Activated naive CD4-positive, alpha-beta T cell (primary cell): ENCODE measurements around the gene TRPM5.
A peak's percentile ranks its signal among the peaks of the same experiment; 100 is the strongest.

Experiments
- DNase-seq, 4 experiments: peaks; one replicate each; lab custom pipeline; 2025; lab: John Stamatoyannopoulos, UW

The TRPM5 gene

GRCh38 chr11:2420502-2421225 lies 23.6 kb downstream of the TRPM5 start:
- peak; percentile 32 to 73 (median 50) for DNase-seq

DNA sequence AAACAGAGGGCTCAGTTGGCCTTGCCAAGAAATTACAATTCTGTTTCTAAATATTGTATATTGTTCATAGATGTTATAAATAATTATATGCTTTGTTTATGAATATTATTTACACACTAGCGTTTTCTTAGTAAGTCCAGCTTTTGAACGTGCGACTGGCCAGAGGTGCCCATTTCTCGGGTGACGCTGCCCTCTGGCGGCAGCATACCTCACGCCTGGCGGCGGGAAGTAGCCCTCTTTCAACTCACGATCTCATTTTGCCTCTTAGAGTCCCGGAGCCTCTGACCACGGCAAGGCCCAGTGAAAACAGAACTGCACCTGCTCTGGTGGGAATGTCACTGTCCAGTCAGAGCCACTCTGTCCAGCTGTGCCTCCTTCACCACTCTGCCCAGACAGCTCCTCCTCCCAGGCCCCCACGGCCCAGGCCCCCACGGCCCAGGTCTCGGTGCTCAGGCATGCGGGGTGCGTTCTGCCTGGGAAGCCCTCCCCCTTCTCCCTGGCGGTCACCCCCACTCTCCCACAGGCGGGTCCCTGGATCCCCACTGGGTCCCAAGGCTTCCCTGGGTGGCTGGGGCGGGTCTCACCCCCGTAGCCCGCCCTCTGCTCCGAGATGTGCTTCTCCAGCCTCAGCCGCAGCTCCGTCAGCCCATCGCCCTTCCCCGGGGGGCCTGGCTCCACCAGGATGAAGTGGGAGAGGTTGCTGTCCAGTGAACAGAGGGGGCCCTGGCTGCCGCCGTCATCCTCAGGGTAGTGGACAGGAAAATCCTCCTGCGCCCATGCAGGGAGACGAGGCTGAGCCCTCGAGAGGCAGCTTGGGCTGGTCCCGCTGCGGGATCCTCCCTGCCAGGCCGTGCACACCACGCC lies 24.4 kb downstream of the TRPM5 start:
- peak in 2 of 4 experiments; percentile 35 to 41 for DNase-seq

DNA sequence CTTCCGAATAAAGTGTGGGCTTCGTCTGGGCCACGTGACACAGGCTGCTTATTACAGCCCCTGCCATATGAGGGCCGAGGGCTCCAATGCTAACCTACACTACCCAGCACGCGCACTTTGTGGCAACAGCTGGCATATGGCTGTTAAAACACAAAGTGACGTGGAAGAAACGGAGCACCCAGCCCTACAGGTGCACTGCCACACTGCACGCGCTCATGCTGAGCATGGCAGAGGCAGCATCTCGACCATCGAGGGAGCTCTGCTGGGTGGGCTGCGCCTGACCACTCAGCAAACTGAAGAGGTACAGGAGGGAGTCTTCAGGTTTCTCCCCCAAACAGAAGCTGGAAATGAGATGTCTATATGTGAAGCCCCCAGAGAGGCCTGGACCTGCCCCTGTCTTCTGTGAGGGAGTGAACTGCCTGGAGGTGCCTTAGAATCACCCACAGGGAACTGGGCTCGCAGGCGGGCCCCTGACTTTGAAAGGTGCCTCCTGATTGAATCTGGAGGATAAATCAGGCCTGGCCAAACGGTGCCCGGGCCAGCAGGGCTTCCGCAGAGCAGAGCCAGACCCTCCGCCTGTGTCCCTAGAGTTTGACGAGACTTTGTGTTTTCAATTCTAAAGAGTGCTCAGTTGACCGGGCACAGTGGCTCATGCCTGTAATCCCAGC lies 25.5 kb downstream of the TRPM5 start:
- DNase-seq, result no peak

DNA sequence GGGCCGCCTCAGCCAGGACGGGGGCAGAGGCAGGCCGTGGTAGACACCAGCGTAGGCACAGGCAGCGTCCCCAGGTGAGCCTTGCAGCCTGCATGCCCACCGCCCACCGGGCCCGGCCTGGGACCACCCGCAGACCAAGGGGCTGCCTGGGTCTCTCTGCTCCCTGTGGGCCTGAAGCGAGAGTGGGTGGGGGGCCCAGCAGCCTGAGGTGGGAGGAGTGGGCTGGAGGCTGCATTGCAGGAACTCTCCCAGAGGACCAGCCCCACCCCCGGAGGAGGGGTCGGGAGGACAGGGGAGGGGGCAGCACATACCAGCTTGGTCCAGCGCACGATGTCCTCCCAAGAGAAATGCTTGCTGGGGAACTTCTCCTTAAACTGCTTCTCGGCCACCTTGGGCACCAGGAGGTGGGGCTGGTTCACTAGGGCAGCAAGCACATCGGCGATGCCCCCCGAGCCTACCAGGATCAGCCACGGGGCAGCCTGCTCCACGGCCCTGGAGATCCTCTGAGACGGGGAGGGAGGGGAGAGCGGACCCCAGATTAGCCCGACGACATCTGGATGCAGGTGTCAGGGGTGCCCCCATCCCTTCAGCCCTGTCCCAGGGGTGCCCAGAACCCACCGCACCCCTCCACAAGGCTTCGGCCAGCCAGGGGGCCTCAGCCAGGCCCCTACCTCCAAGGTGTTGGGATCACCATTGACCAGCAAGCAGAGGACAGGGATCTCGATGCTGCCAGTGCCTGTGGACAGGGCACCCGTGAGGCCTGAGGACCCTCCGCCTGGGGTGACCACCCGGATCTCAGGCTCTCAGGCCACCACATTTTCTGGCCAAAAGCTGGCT lies 26.2 kb downstream of the TRPM5 start:
- no peak for DNase-seq

DNA sequence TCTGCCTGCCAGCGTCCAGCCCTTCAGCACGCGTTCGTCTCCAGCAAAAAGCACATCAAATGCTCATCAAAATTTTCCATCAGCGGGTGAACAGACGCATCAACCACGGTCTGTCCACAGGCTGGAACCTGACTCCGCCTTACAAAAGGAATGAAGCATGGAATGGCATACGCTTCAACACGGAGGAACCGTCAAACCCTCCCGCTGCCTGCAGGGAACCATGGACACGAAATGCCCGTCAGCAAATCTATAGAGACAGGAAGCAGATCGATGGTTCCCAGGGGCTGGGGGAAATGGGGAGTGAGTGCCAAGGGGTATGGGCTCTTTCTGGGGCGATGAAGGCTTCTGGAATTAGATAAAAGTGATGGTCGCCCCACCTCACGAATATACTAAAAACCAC lies 27.5 kb downstream of the TRPM5 start:
- no peak for DNase-seq

GRCh38 chr11:2415601-2416380 lies 28.5 kb downstream of the TRPM5 start:
- DNase-seq, result no peak

DNA sequence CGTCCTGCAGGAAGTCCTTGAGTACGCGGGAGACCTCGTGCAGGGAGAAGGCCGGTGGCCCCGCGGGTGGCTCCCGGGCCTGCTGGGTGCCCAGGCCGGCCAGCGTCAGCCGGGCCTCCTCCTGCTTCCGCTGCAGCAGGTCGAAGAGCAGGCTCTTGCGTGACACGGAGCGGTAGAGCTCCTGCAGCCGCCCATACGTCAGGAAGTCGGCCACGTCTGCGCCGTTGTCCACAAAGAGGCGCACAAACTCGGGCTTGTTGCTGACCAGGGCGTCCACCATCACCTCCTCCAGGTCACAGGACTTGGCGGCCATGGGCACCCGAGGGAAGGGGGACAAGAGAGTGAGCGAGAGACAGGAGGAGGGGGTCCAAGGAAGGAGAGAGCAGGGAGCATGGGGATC lies 29.1 kb downstream of the TRPM5 start:
- no peak for DNase-seq

DNA sequence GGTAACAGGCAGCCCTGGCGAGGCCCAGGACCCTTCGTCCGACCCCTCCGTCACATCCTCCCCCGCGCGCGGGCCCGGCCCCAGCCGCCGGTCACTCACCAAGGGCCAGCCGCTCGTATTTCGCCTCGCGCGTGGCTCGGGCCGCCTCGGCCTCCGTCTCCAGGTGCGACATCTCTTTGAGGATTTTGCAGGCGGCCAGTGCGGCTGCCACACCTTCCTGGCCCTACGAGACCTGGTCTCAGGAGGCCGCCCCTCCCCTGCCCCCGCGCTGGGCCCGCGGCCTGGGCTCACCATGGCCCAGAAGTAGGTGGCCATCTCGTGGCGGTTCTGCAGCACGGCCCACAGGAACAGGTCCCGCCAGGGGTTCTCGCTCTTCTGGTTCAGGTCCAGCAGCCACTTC lies 29.7 kb downstream of the TRPM5 start:
- no peak for DNase-seq

GRCh38 chr11:2413742-2414579 lies 30.4 kb downstream of the TRPM5 start:
- DNase-seq, result no peak

- DNase-seq, result no peak
Measured at GRCh38 chr11:2412323-2412722, 32.0 kb downstream of the TRPM5 start.

DNA sequence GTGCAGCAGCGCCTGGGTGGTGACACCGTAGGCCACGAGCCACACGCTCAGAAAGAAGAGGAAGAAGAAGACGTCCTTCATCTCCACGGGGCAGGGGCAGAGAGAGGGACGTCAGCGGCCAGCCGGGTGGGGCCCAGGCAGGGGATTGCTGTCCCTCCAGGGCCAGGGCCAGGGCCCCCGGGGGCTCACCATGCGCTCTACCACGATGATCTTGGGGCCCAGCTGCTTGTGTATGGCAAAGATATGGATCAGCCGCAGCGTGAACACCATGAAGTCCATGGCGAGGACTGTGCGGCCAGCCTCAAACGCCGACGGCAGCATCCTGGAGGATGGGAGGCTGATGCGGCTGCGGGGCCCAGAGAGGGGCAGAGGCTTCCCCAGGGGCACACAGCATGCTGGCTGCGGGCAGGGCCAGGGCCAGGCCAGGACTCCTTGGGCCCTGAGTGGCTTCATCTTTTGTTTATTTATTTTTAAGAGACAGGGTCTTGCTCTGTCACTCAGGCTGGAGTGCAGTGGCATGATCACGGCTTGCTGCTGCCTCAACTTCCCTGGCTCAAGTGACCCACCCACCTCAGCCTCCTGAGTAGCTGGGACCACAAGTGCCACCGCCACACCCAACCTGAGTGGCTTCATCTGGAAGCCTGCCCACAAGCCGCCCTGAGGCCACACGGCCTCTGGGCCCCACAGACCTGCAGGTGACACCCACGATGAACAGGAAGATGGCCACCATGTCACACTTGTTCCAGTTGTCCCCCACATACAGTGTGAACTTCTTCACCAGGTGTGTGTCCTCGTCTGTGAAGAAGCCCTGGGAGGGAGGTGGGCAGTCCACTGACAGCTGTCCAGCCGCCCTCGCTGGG lies 32.6 kb downstream of the TRPM5 start:
- no peak for DNase-seq

- DNase-seq, result no peak
Measured at GRCh38 chr11:2410616-2411015, 33.7 kb downstream of the TRPM5 start.

GRCh38 chr11:2409611-2410468 lies 34.5 kb downstream of the TRPM5 start:
- no peak for DNase-seq

GRCh38 chr11:2409126-2409525 lies 35.2 kb downstream of the TRPM5 start:
- no peak for DNase-seq

DNA sequence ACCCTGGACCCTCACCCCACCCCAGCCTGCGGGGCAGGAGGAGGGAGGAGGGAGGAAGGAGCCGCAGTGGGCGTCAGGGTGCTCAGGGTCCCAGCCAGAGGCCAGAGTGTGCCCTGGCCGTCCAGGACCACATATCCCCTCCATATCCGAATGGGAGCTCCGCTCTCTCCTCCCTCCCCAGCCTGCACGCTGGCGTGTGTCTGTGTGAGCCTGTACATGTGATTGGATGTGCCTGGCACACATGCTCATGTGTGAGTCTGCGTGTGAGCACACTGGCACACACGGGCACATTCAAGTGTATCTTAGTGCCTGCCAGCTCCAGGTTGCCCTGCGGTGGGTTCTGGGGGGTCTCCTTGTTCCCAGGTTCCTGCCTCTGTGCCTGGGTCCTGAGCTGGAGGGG lies 35.6 kb downstream of the TRPM5 start:
- DNase-seq, result no peak

DNA sequence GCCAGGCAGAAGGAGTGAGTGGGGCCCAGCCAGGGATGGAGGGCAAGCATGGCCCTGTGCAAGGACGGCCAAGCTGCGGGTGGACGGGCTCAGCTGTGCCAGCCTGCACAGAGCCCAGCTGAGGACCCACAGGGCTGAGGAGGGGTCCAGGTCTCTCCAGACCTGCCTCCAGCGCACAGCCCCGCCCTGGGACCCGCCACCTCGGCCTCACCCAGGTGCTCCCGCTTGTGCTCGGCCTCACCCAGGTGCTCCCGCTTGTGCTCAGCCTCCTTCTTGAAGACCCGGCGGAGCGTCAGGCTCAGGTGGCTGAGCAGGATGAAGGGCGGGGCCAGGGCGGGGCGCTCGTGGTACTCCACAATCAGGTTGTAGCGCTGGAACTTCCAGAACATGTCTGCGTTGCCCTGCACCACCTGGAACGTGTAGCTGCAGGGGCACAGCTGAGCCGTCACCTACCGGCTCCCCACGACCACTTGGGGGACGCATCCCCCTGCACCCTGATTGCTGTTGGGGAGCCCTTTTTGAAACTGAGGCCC lies 37.4 kb downstream of the TRPM5 start:
- no peak for DNase-seq

DNA sequence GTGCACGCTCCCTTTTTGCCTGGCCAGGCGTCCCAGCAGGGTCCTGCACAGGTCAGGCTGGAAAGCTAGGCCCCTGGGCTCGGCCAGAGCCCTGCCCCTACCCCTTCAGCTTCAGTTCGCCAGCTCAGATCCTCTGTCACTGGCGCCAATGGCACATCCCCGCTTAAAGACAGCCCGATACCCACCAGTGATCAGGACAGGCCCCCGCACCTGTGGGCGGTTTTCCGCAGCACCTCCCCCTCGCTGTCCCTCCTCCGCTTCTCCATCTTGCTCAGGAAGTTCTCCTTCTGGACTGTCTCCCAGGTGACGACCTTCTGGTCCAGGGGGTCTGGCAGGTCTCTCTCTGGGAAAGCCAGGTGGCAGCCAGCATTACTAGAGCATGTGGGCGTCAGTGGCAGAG lies 37.9 kb downstream of the TRPM5 start:
- no peak for DNase-seq

- no peak for DNase-seq
Measured at GRCh38 chr11:2404735-2405196, 39.5 kb downstream of the TRPM5 start.
